ENCODE results near the gene BMP7.

- TF ChIP-seq POLR2AphosphoS5 (IDR thresholded peaks at IDR 0.05; ENCODE audit: low read depth, low read length) = no peak
- TF ChIP-seq POLR2A (IDR thresholded peaks at IDR 0.05; ENCODE audit: low read depth, low read length) = no peak
These were observed 81.2 kb downstream of the BMP7 start for GRCh38 chr20:57185188-57185743.
